Measurements from ENCODE around the gene LCNL1.

The LCNL1 gene

GRCh38 chr9:136975644-136976043 is 7.1 kb upstream of the LCNL1 start:
- peak in 1 of 2 donors; percentile 19 for DNase-seq (ENCODE audit: low read depth in 2 of 2)

- DNase-seq (ENCODE audit: low read depth in 2 of 2) = no peak
These were observed 5.6 kb upstream of the LCNL1 start, which contains the start of gene PTGDS for GRCh38 chr9:136977223-136977622. Gene PTGDS (plus strand): TSS chr9:136977504. CDS start chr9:136977579, 75 bp downstream.

- DNase-seq (ENCODE audit: low read depth in 2 of 2) = no peak
These were observed 5.1 kb upstream of the LCNL1 start for GRCh38 chr9:136977649-136978072.

- peak in 1 of 2 donors; percentile 47 for DNase-seq (ENCODE audit: low read depth in 2 of 2)
These were observed 4.5 kb upstream of the LCNL1 start for GRCh38 chr9:136978073-136978864.

GRCh38 chr9:136978865-136979544 is 3.8 kb upstream of the LCNL1 start:
- no peak for DNase-seq (ENCODE audit: low read depth in 2 of 2)

GRCh38 chr9:136979769-136980587 is 2.8 kb upstream of the LCNL1 start:
- DNase-seq (ENCODE audit: low read depth in 2 of 2) = no peak

- no peak for DNase-seq (ENCODE audit: low read depth in 2 of 2)
These were observed 1.9 kb upstream of the LCNL1 start for GRCh38 chr9:136980669-136981478.

GRCh38 chr9:136981588-136982231 is 1.1 kb upstream of the LCNL1 start:
- no peak for DNase-seq (ENCODE audit: low read depth in 2 of 2)

GRCh38 chr9:136983167-136983566 is 374 bp downstream of the LCNL1 start:
- no peak for DNase-seq (ENCODE audit: low read depth in 2 of 2)

GRCh38 chr9:136983656-136984314 is 992 bp downstream of the LCNL1 start:
- no peak for DNase-seq (ENCODE audit: low read depth in 2 of 2)

- no peak for DNase-seq (ENCODE audit: low read depth in 2 of 2)
These were observed 1.8 kb downstream of the LCNL1 start for GRCh38 chr9:136984464-136985026.

- DNase-seq (ENCODE audit: low read depth in 2 of 2) = no peak
These were observed 2.3 kb downstream of the LCNL1 start for GRCh38 chr9:136985027-136985602.

GRCh38 chr9:136985853-136986252 is 3.1 kb downstream of the LCNL1 start:
- no peak for DNase-seq (ENCODE audit: low read depth in 2 of 2)

GRCh38 chr9:136988872-136989271 is 6.1 kb downstream of the LCNL1 start:
- no peak for DNase-seq (ENCODE audit: low read depth in 2 of 2)

- DNase-seq (ENCODE audit: low read depth in 2 of 2) = no peak
These were observed 7.6 kb downstream of the LCNL1 start for GRCh38 chr9:136990242-136990911.

- DNase-seq (ENCODE audit: low read depth in 2 of 2) = peak; percentile 91
These were observed 9.4 kb downstream of the LCNL1 start, which contains the start of gene PAXX for GRCh38 chr9:136991993-136992818. Gene PAXX (plus strand): TSS chr9:136992422. CDS start chr9:136992444, 22 bp downstream.

GRCh38 chr9:136992819-136993369 is 10.1 kb downstream of the LCNL1 start:
- DNase-seq (ENCODE audit: low read depth in 2 of 2) = no peak
